ENCODE measurements around the gene BPIFB4.

BPIFB4 gene

DNA sequence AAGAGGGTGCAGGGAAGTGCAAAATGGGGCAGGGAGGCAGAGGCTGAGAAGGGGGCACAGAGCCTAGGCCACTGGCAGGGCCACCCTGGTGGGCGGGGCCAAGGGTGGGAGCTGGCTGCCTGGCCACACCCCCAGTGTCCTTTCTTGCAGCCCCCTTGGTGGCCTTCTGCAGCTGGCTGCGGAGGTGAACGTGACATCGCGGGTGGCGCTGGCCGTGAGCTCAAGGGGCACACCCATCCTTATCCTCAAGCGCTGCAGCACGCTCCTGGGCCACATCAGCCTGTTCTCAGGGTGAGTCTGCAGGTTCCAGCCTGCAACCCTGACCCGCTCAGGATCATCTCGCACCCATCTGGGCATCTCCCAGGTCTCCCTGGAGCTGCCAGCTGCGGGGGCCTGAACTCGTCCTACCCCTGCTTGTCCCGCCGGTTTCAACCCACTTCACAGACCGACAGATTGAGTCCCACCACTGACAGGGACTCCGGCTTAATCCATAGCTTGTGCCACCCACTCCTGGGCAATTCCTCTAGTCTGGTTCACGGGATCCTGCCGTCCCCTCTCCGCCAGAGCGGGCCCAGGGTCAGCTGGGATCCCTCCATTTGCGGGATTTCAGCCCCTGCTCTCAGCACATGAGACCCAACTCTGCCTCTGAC, 19.6 kb upstream of the BPIFB4 start:
- H3K4me3 ChIP-seq (replicated peaks; ENCODE audit: low read depth, low read length) = no peak overlapping the region
- DNase-seq (ENCODE audit: low read depth) = no peak
- TF ChIP-seq, protein P1, sequence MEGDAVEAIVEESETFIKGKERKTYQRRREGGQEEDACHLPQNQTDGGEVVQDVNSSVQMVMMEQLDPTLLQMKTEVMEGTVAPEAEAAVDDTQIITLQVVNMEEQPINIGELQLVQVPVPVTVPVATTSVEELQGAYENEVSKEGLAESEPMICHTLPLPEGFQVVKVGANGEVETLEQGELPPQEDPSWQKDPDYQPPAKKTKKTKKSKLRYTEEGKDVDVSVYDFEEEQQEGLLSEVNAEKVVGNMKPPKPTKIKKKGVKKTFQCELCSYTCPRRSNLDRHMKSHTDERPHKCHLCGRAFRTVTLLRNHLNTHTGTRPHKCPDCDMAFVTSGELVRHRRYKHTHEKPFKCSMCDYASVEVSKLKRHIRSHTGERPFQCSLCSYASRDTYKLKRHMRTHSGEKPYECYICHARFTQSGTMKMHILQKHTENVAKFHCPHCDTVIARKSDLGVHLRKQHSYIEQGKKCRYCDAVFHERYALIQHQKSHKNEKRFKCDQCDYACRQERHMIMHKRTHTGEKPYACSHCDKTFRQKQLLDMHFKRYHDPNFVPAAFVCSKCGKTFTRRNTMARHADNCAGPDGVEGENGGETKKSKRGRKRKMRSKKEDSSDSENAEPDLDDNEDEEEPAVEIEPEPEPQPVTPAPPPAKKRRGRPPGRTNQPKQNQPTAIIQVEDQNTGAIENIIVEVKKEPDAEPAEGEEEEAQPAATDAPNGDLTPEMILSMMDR (IDR thresholded peaks at IDR 0.05; ENCODE audit: low read length, missing control alignments) = no peak

DNA sequence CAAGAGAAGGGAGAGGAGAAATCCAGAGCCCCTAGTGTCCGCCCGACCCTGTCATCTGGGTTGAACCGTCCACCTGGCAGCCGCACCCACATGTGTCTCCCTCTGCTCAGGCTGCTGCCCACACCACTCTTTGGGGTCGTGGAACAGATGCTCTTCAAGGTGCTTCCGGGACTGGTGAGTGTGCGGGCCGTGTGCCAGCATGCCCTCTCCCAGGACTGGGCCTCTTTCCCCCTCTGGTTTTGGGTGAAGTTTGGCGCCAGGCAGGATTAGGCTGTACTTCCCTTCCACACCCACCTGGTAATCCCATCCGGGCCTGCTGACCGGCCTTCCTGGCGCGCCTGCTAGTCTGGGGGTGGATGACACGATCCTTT, 17.8 kb upstream of the BPIFB4 start:
- H3K4me3 ChIP-seq (replicated peaks; ENCODE audit: low read depth, low read length) = no peak overlapping the region
- TF ChIP-seq, protein P1 (IDR thresholded peaks at IDR 0.05; ENCODE audit: low read length, missing control alignments) = no peak
- no peak for DNase-seq (ENCODE audit: low read depth)

DNA sequence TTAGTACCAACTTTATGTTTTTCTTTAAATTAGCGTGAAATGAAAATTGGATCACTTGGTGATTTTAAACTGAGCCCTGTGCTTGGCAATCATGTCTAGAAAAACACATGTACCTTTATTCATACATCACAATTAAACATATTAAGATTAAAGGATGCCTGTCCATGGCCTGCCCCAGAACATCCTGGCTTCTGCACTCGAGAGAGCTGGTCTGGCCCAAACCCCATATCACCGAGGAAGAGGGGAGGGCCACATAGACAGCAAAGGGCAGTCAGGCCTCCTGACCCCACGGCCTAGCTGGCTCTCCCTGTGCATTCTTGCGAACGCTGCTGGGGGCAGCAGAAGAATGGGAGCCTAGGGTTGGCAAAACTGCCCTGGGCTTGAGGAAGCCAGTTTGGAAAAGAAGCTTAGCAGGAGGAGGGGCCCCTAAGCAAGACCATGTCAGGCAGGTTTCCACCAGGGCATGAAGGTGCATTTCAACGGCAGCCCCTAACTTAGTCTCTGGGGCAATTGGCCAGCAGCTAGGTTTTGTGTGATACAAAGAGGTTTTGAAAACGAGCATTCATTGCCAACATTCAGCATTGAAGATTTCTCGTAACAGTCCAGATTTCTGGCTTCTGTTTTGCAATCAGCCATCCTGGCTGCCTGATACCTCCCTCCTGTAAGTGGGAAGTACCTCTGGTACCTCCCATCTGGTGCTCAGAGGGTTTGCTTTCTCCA, 17.2 kb upstream of the BPIFB4 start:
- no peak for DNase-seq (ENCODE audit: low read depth)
- H3K4me3 ChIP-seq (replicated peaks; ENCODE audit: low read depth, low read length) = no peak overlapping the region
- TF ChIP-seq, protein P1 (IDR thresholded peaks at IDR 0.05; ENCODE audit: low read length, missing control alignments) = no peak

DNA sequence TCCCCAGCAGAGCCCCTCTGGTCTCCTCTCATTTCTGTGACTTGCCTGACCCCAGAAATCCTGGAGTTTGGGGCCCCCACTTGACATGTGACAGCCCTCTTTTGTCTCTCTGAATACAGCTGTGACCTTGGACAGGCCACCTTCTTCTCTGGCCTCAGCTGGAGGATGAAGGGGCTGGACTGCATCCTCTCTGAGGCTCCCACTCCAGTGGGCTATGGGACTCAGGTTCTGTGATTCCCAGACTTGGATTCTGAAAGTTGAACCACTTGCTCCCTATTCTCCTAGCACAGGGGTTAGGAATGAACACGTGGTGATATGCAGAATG, 16.7 kb upstream of the BPIFB4 start:
- no peak for DNase-seq (ENCODE audit: low read depth)
- TF ChIP-seq, protein P1 (IDR thresholded peaks at IDR 0.05; ENCODE audit: low read length, missing control alignments) = no peak
- H3K4me3 ChIP-seq (replicated peaks; ENCODE audit: low read depth, low read length) = no peak overlapping the region

DNA sequence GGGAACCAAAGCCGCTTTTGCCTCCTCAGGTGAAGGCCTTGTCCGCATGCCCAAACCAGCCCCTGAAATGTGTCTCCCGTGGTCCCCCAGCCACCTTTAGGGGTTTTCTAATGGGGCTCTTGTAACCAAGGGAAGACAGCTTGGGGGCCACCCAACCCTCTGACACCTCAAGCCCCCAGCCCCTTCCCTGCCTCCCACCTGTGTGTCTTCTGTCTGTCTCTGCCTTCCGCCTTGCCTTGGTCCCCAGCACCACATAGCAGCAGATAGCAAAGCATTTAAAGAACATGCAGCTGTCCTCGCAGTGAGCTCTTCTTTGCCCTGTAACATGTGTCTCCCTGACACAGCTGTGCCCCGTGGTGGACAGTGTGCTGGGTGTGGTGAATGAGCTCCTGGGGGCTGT, 16.2 kb upstream of the BPIFB4 start:
- DNase-seq (ENCODE audit: low read depth) = no peak
- no peak overlapping the region for H3K4me3 ChIP-seq (replicated peaks; ENCODE audit: low read depth, low read length)
- TF ChIP-seq, protein P1 (IDR thresholded peaks at IDR 0.05; ENCODE audit: low read length, missing control alignments) = no peak

DNA sequence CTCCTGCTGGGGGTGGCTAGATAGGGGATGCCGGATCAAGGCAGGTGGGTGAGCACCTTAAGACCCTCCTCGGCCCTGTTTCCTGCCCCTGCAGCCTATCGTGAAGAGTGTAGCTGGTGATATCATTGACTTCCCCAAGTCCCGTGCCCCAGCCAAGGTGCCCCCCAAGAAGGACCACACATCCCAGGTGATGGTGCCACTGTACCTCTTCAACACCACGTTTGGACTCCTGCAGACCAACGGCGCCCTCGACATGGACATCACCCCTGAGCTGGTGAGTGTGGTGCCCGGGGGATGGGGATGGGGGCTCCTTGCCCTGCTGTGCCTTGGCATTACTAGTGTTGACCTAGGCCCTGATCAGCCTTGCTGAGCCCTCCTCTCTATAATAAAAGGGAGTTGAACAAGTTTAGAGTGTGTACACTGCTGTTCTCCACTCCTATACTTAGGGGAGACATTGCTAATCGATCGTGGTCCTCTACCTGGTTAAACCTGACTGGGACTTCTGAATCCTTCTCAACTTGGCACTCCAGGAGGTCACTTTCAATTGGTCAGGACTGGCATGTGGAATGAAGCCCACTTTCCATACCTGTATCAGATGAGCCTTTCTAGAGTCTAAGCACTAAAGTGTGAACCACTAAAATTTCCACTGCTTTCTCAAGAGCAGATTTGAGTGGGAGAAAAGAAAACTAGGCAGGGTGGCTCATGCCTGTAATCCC, 14.7 kb upstream of the BPIFB4 start:
- H3K4me3 ChIP-seq (replicated peaks; ENCODE audit: low read depth, low read length) = no peak overlapping the region
- TF ChIP-seq, protein P1 (IDR thresholded peaks at IDR 0.05; ENCODE audit: low read length, missing control alignments) = no peak
- no peak for DNase-seq (ENCODE audit: low read depth)

All from fibroblast of pulmonary artery (primary cell).